ENCODE data around the gene THSD4.
"Not testable (repeated sequence)": the region's sequence is repeated elsewhere in the genome, so short reads cannot be mapped to it uniquely, and the experiment has no call there.

The THSD4 gene

GRCh38 chr15:71212146-71212545 is 96.9 kb downstream of the THSD4 start:
- H3K27ac ChIP-seq (ENCODE audit: low read depth, low read length), result no peak overlapping the region

GRCh38 chr15:71213943-71214342 is 98.7 kb downstream of the THSD4 start:
- H3K9me3 ChIP-seq (ENCODE audit: control insufficient read depth, insufficient read depth, low read depth, low read length); H3K4me3 ChIP-seq (ENCODE audit: low read depth, low read length); H3K36me3 ChIP-seq (ENCODE audit: control insufficient read depth, insufficient read depth, low read length); H3K27me3 ChIP-seq (ENCODE audit: control insufficient read depth, insufficient read depth, low read length); H3K9ac ChIP-seq (ENCODE audit: low read length); H3K4me1 ChIP-seq (ENCODE audit: control insufficient read depth, insufficient read depth, low read length); H3K27ac ChIP-seq (ENCODE audit: low read depth, low read length): not testable (repeated sequence)

More at GRCh38 chr15:71212146-71212545, 96.9 kb downstream of the THSD4 start:
- Histone ChIP-seq H3K4me3 (ENCODE audit: low read depth, low read length) (no peak overlapping the region), H3K36me3 (ENCODE audit: control insufficient read depth, insufficient read depth, low read length) (no peaks in the 10 kb centered on the region), H3K27me3 (ENCODE audit: control insufficient read depth, insufficient read depth, low read length) (no peaks in the 10 kb centered on the region), H3K4me1 (ENCODE audit: control insufficient read depth, insufficient read depth, low read length) (no peaks in the 10 kb centered on the region), H3K9ac (ENCODE audit: low read length) (no peak overlapping the region), H3K9me3 (ENCODE audit: control insufficient read depth, insufficient read depth, low read depth, low read length) (no peaks in the 10 kb centered on the region)

GRCh38 chr15:71215126-71215894 is 100.0 kb downstream of the THSD4 start:
- H3K4me3 ChIP-seq (ENCODE audit: low read depth, low read length), result no peak overlapping the region
- no peaks in the 10 kb centered on the region for H3K9me3 ChIP-seq (ENCODE audit: control insufficient read depth, insufficient read depth, low read depth, low read length)
- H3K27ac ChIP-seq (ENCODE audit: low read depth, low read length), result no peak overlapping the region
- H3K27me3 ChIP-seq (ENCODE audit: control insufficient read depth, insufficient read depth, low read length), result no peaks in the 10 kb centered on the region
- no peaks in the 10 kb centered on the region for H3K4me1 ChIP-seq (ENCODE audit: control insufficient read depth, insufficient read depth, low read length)
- H3K36me3 ChIP-seq (ENCODE audit: control insufficient read depth, insufficient read depth, low read length), result no peaks in the 10 kb centered on the region
- H3K9ac ChIP-seq (ENCODE audit: low read length), result no peak overlapping the region

- Histone ChIP-seq H3K9me3 (ENCODE audit: control insufficient read depth, insufficient read depth, low read depth, low read length) (no peaks in the 10 kb centered on the region), H3K4me1 (ENCODE audit: control insufficient read depth, insufficient read depth, low read length) (no peaks in the 10 kb centered on the region), H3K27ac (ENCODE audit: low read depth, low read length) (no peak overlapping the region), H3K4me3 (ENCODE audit: low read depth, low read length) (no peak overlapping the region), H3K36me3 (ENCODE audit: control insufficient read depth, insufficient read depth, low read length) (no peaks in the 10 kb centered on the region), H3K9ac (ENCODE audit: low read length) (no peak overlapping the region), H3K27me3 (ENCODE audit: control insufficient read depth, insufficient read depth, low read length) (no peaks in the 10 kb centered on the region)
Measured at GRCh38 chr15:71218272-71218805, 103.1 kb downstream of the THSD4 start.

- no peaks in the 10 kb centered on the region for H3K9me3 ChIP-seq (ENCODE audit: control insufficient read depth, insufficient read depth, low read depth, low read length)
- H3K9ac ChIP-seq (ENCODE audit: low read length), result no peak overlapping the region
- no peak overlapping the region for H3K27ac ChIP-seq (ENCODE audit: low read depth, low read length)
- no peaks in the 10 kb centered on the region for H3K4me1 ChIP-seq (ENCODE audit: control insufficient read depth, insufficient read depth, low read length)
- H3K27me3 ChIP-seq (ENCODE audit: control insufficient read depth, insufficient read depth, low read length), result no peaks in the 10 kb centered on the region
- H3K36me3 ChIP-seq (ENCODE audit: control insufficient read depth, insufficient read depth, low read length), result no peaks in the 10 kb centered on the region
- H3K4me3 ChIP-seq (ENCODE audit: low read depth, low read length), result no peak overlapping the region
Measured at GRCh38 chr15:71219101-71219500, 103.8 kb downstream of the THSD4 start.

GRCh38 chr15:71219645-71220044 is 104.4 kb downstream of the THSD4 start:
- no peaks in the 10 kb centered on the region for H3K4me1 ChIP-seq (ENCODE audit: control insufficient read depth, insufficient read depth, low read length)
- H3K36me3 ChIP-seq (ENCODE audit: control insufficient read depth, insufficient read depth, low read length), result no peaks in the 10 kb centered on the region
- no peak overlapping the region for H3K9ac ChIP-seq (ENCODE audit: low read length)
- H3K9me3 ChIP-seq (ENCODE audit: control insufficient read depth, insufficient read depth, low read depth, low read length), result no peaks in the 10 kb centered on the region
- no peak overlapping the region for H3K4me3 ChIP-seq (ENCODE audit: low read depth, low read length)
- no peaks in the 10 kb centered on the region for H3K27me3 ChIP-seq (ENCODE audit: control insufficient read depth, insufficient read depth, low read length)
- no peak overlapping the region for H3K27ac ChIP-seq (ENCODE audit: low read depth, low read length)

- no peak overlapping the region for H3K4me3 ChIP-seq (ENCODE audit: low read depth, low read length)
Measured at GRCh38 chr15:71220828-71221227, 105.6 kb downstream of the THSD4 start.

GRCh38 chr15:71221417-71221816 is 106.1 kb downstream of the THSD4 start:
- no peaks in the 10 kb centered on the region for H3K27me3 ChIP-seq (ENCODE audit: control insufficient read depth, insufficient read depth, low read length)
- no peaks in the 10 kb centered on the region for H3K9me3 ChIP-seq (ENCODE audit: control insufficient read depth, insufficient read depth, low read depth, low read length)
- H3K27ac ChIP-seq (ENCODE audit: low read depth, low read length), result no peak overlapping the region
- peaks cover 1% of the 10 kb centered on the region for H3K4me1 ChIP-seq (ENCODE audit: control insufficient read depth, insufficient read depth, low read length)
- no peak overlapping the region for H3K9ac ChIP-seq (ENCODE audit: low read length)
- H3K36me3 ChIP-seq (ENCODE audit: control insufficient read depth, insufficient read depth, low read length), result no peaks in the 10 kb centered on the region
- no peak overlapping the region for H3K4me3 ChIP-seq (ENCODE audit: low read depth, low read length)

More at GRCh38 chr15:71220828-71221227, 105.6 kb downstream of the THSD4 start:
- Histone ChIP-seq H3K27me3 (ENCODE audit: control insufficient read depth, insufficient read depth, low read length) (no peaks in the 10 kb centered on the region), H3K36me3 (ENCODE audit: control insufficient read depth, insufficient read depth, low read length) (no peaks in the 10 kb centered on the region), H3K4me1 (ENCODE audit: control insufficient read depth, insufficient read depth, low read length) (no peaks in the 10 kb centered on the region), H3K9ac (ENCODE audit: low read length) (no peak overlapping the region), H3K9me3 (ENCODE audit: control insufficient read depth, insufficient read depth, low read depth, low read length) (no peaks in the 10 kb centered on the region), H3K27ac (ENCODE audit: low read depth, low read length) (no peak overlapping the region)

GRCh38 chr15:71223516-71223915 is 108.2 kb downstream of the THSD4 start:
- Histone ChIP-seq H3K9me3 (ENCODE audit: control insufficient read depth, insufficient read depth, low read depth, low read length) (no peaks in the 10 kb centered on the region), H3K4me1 (ENCODE audit: control insufficient read depth, insufficient read depth, low read length) (peaks cover 17% of the 10 kb centered on the region), H3K36me3 (ENCODE audit: control insufficient read depth, insufficient read depth, low read length) (no peaks in the 10 kb centered on the region), H3K4me3 (ENCODE audit: low read depth, low read length) (no peak overlapping the region), H3K27ac (ENCODE audit: low read depth, low read length) (no peak overlapping the region), H3K9ac (ENCODE audit: low read length) (no peak overlapping the region), H3K27me3 (ENCODE audit: control insufficient read depth, insufficient read depth, low read length) (no peaks in the 10 kb centered on the region)

GRCh38 chr15:71224024-71224423 is 108.8 kb downstream of the THSD4 start:
- H3K9ac ChIP-seq (ENCODE audit: low read length), result no peak overlapping the region
- H3K4me1 ChIP-seq (ENCODE audit: control insufficient read depth, insufficient read depth, low read length), result peaks cover 17% of the 10 kb centered on the region
- no peak overlapping the region for H3K27ac ChIP-seq (ENCODE audit: low read depth, low read length)
- H3K4me3 ChIP-seq (ENCODE audit: low read depth, low read length), result no peak overlapping the region
- H3K36me3 ChIP-seq (ENCODE audit: control insufficient read depth, insufficient read depth, low read length), result no peaks in the 10 kb centered on the region
- no peaks in the 10 kb centered on the region for H3K9me3 ChIP-seq (ENCODE audit: control insufficient read depth, insufficient read depth, low read depth, low read length)
- H3K27me3 ChIP-seq (ENCODE audit: control insufficient read depth, insufficient read depth, low read length), result no peaks in the 10 kb centered on the region

- Histone ChIP-seq H3K27ac (ENCODE audit: low read depth, low read length) (no peak overlapping the region), H3K27me3 (ENCODE audit: control insufficient read depth, insufficient read depth, low read length) (no peaks in the 10 kb centered on the region), H3K9me3 (ENCODE audit: control insufficient read depth, insufficient read depth, low read depth, low read length) (no peaks in the 10 kb centered on the region), H3K36me3 (ENCODE audit: control insufficient read depth, insufficient read depth, low read length) (no peaks in the 10 kb centered on the region), H3K4me3 (ENCODE audit: low read depth, low read length) (no peak overlapping the region), H3K9ac (ENCODE audit: low read length) (no peak overlapping the region), H3K4me1 (ENCODE audit: control insufficient read depth, insufficient read depth, low read length) (peaks cover 17% of the 10 kb centered on the region)
Measured at GRCh38 chr15:71225851-71226250, 110.6 kb downstream of the THSD4 start.

Data from HUES6 (cell line).